Measurements from ENCODE around the gene CYP27C1.
"Not testable (repeated sequence)": the region's sequence is repeated elsewhere in the genome, so short reads cannot be mapped to it uniquely, and the experiment has no call there.

- not testable (repeated sequence) for TF ChIP-seq CTCF, POLR2A (IDR thresholded peaks at IDR 0.05)
Observed at GRCh38 chr2:127163090-127163406, 57.1 kb downstream of the CYP27C1 start.

All from lower leg skin (tissue), 3 donors.